GM18907 (cell line): Measurements from ENCODE around the gene TPM3.
"Not testable (repeated sequence)": the region's sequence is repeated elsewhere in the genome, so short reads cannot be mapped to it uniquely, and the experiment has no call there.

Experiments used
- ATAC-seq: cut with Tn5 transposase; IDR thresholded peaks from one replicate; pipeline ENCODE4 v1.9.1; 2021; ENCODE audit warnings: mild to moderate bottlenecking, moderate library complexity; ENCODE audit not compliant: unreplicated experiment

TPM3 gene

GRCh38 chr1:154191990-154192461, at the start of gene TPM3:
Gene TPM3 (minus strand): TSS chr1:154192100. CDS start chr1:154192018, 82 bp downstream.
- no peak for ATAC-seq

- no peak for ATAC-seq
Measured at GRCh38 chr1:154240294-154240833, 48.5 kb upstream of the TPM3 start.

DNA sequence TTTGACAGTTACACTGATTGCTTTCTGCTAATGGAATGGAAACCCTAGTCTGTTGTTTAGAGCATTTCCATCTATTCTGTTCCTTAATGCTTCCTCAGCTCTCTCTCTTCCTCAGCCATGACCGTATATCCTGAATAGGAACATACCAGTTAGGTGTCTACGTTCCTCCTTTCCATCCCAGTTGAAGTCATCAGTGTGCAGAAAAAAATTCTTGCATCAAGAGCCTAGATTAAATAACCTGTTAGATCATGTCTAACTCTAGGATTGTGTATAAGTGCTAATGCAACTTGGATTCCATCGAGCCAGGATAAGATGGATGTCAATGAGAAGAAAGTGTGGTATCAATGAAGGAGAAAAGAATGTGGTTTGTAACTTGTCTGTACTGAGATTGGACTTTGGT, 47.6 kb upstream of the TPM3 start:
- ATAC-seq: no peak

DNA sequence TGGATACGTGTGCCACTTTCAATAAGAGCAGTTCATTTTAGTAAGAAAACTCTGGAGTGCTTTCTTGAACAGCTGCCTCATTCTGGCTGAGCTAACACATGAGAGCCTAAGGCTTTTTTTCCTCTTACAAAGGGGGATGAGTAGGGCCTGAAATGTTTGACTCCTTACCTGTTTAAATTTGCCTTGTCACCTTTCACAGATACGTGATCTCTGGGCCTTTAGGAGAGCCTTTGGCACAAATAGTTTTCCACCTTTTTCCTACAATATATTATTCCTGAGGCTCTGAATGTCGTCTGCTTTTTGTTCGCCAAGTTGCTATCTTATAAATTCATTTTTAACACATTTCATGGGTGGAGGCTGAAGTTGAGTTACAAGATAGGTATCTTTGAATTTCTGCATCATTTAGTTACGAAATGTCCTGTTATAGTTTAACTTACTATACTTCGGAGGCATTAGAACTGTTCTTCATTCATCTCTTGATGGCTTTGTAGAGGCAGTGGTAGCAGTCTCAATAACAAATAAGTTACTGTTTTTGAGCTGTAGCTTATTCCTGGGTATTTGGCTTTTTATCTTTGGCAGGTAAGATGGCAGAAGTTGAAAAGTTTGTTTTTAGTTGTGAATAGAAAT, 46.1 kb upstream of the TPM3 start:
- ATAC-seq: no peak

DNA sequence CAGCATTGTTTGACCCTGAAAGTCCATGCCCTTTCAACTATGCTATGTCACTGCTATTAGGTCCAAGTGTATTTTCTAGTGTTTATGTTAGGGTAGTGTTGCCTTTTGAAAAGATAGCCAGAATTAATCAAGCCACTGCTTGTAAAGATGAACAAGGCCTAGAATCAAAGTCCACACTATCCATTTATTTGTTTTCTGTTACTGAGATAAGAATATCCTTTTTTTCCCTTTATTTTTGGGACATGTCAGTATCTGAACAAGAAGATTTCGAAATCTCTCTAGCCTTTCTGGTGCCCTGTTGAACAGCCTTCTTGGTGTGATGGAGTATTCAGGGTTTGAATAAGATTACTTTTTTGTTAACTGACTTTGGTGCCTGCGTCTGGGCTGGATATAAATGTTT, 45.5 kb upstream of the TPM3 start:
- ATAC-seq: no peak

- no peak for ATAC-seq
Measured at GRCh38 chr1:154236855-154237254, 45.0 kb upstream of the TPM3 start.

DNA sequence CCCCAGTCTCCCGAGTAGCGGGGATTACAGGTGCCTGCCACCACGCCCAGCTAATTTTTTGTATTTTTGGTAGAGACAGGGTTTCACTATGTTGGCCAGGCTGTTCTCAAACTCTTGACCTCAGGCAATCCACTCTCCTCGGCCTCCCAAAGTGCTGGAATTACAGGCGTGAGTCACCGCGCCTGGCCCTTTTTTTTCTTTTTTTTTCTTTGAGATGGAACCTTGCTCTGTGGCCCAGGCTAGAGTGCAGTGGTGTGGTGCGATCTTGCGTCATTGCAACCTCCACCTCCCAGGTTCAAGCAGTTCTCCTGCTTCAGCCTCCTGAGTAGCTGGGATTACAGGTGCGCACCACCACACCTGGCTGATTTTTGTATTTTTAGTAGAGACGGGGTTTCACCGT, 41.2 kb upstream of the TPM3 start:
- ATAC-seq: not testable (repeated sequence)

- ATAC-seq: not testable (repeated sequence)
Measured at GRCh38 chr1:154231112-154231511, 39.2 kb upstream of the TPM3 start.

DNA sequence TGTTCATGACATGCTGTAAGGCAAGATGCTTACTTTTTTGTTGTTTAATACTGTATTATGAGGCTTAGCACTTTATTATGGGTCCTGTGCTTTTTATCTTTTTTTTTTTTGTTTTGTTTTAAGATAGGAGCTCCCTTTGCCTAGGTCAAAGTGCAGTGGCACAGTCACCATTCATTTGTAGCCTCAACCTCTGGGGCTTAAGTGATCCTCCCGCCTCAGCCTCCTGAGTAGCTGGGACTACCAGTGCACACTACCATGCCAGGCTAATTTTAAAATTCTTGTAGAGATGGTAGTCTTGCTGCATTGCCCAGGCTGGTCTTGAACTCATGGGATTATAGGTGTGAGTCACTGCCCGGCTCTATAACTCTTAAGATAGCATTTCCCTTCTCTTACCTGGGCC, 33.5 kb upstream of the TPM3 start:
- no peak for ATAC-seq

DNA sequence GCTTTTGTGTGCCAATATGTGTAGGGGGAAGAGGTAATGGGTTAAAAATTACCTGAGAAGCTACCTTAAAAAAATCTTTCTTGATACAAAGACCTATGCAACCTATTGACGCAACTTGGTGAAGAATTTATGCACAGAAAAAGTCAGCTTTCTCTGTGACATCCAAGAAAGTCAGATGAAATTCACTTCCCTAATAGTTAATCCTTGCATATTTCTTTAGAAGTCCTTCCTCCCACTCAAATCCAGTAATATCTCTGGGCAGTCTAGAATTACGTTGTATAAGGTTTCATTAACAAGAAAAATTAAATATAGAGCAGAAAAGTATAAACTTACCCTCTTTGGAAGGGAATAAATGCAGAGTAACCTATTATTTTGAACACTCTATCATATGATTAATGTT, 31.7 kb upstream of the TPM3 start:
- ATAC-seq: no peak

DNA sequence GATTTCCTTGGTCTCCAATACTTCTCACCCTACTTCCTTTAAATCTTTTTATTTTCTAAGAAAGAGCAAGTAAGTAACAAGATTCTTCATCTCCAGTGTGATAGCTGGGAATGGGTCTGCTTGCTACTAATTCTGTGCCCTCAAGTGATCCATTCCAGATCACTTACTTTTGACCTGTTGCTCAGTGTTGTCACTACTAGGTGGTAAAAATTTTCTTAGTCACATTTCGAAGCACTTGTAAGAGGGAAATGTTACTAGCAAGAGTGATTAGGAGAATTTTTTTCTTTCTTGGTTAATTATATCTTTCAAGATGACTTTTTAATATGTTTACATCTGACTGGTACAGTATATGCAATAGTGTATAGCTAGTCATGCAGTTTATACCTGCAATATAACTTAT, 31.0 kb upstream of the TPM3 start:
- no peak for ATAC-seq

DNA sequence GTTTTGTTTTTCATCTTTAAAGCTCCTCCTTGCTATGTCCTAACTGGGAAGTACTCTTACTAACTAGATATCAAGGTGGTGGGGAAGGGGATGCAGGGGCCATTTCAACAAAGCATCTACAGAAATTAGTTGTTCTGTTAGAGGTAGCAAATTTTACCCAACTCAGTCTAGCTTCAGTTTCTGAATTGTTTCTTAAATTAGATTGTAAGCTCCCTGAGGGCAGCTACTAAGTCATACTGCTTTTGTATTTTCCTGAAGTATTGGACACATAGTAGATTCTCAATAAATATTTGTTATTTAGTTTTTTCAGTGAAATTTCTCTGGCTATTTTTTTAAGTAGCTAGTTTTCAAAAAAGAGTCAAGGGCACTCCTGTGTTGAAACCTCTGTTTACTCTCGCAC, 30.6 kb upstream of the TPM3 start:
- no peak for ATAC-seq

DNA sequence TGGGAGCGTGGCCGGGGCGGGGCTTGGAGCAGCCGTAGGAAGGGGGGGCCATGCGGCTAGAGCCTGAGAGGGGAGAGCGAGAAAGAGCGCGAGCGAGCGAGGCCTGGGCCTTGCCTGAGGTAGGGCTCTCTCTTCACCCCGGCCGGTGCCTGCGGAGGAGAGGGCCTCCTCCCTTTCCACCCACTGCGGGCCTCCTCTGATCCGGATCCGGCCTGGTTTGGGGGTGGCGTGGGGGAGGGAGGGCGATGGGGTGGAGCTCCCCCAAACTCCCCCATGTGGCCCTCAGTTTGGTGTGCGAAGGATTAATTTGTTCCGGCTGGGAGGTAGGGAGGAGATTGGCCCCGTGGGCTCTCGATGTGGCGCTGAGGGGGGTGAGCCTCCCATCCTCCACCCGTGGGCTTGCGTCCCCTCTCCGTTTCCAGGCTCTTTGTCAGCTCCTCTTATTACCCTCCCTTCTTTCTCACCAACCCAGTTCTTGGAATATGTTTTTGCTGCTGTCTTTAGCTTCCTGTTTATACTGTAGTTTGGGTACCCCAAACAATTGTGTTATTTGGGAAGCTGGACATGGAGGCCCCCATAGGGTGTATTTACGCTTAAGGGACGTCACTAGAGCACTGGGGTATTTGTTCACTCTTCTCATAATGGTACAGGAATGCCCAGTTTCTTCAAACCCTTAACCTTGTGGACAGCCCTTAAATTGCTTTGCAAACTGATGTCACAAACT, 29.5 kb upstream of the TPM3 start:
- ATAC-seq: peak; percentile 25

GRCh38 chr1:154220970-154221277, 29.0 kb upstream of the TPM3 start:
- no peak for ATAC-seq

DNA sequence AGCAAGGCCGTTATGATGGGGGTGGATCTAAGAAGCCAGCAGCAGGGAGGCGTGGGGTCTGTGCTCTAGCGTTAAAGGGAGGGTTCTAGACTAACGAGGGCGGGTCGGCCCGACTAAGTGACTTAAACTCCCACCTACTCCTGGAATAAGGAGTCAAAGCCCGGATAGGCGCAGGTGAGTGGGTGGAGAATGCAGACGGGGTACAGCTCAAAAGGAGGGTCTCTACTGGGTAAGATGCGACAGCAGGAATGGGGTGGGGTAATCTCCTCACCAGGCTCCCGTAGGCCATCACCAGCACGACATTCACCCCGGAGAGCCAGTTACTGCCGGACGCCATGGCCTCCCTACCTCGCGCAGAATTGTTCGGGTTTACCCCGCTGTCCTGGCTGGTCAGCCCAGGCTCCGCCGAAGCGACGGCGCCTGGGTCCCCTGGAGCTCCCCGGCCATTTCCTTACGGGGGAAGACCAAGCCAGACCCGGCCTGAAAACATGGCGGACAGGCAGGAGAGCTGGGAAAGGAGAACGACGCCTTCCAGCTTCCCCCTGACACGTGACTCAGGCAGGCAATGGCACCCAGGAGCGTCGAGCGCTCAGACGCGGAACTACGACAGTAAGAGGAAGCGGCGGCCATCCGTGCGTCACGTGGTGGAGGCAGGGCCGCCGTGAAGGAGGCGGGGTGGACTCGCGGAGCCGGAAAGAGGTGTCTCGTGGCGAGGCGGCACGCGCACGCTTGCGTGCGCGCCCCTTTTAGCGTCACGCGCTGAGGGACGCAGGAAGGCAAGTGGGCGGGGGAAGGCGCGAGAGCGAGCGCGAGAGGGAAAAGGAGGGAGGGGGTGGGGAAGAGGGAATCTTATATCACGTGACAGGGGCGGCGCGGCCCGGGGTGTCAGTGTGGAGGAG, 28.4 kb upstream of the TPM3 start, which contains the start of gene UBAP2L:
Gene UBAP2L, plus strand, starts transcription at position 885 of the 899 bp plus-strand sequence. CDS start 4,169 bp downstream, outside the sequence.
- peak; percentile 89 for ATAC-seq

GRCh38 chr1:154219541-154219940, 27.6 kb upstream of the TPM3 start:
- no peak for ATAC-seq

GRCh38 chr1:154218545-154218944, 26.6 kb upstream of the TPM3 start:
- ATAC-seq: no peak

- ATAC-seq: no peak
Measured at GRCh38 chr1:154213274-154213673, 21.4 kb upstream of the TPM3 start.

GRCh38 chr1:154212083-154212482, 20.2 kb upstream of the TPM3 start:
- ATAC-seq: no peak

DNA sequence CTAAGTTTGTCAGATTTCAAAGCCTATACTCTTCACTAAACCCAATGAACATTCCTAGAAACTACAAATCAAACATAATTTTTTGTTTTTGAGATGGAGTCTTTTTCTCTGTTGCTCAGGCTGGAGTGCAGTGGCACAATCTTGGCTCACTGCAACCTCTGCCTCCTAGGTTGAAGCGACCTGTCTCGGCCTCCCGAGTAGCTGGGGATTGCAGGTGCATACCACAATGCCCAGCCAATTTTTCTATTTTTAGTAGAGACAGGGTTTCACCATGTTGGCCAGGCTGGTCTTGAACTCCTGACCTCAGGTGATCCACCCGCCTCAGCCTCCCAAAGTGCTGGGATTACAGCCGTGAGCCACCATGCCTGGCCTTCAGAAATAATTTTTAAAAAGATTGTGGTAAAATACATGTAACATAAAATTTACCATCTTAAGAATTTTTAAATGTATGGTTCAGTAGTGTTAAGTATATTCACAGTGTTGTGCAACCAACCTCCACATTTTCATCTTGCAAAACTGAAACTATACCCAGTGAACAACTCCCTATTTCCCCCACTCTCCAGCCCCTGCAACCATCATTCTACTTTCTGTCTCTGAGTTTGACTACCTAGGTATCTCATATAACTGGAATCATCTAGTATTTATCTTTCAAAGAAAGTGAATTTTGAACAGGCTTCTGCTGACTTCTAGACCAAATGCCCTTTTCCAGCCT, 16.9 kb upstream of the TPM3 start:
- no peak for ATAC-seq

DNA sequence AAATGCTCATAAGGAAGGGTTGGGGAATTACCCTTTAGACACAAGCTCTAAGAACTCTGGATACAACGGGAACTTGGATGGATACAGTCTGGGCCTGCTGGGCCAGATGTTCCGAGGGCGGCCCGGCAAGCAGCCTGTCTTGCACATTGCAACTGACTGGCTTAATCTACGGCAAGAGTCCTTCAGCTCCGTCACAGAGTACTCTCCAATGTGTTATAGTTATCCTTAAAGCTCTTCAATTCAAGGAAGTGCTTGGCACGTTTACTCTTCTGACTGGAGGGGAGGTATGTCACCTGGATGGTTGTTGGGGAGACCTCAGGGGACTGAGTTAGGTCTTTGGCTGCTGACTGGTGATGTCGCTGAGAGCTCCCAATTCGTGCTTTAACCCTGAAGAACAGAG, 15.4 kb upstream of the TPM3 start:
- ATAC-seq: no peak
